ENCODE measurements around the gene SSH2. TPM values are rescaled to one million over a fixed set of nuclear protein-coding genes. Genes with fewer than 3 reads are reported as not detected.

The SSH2 gene
- total and polyA plus RNA-seq, 2 donors (not counting 1 experiment from before 2014, with no cell fraction given) = 51.5 to 183 TPM

DNA sequence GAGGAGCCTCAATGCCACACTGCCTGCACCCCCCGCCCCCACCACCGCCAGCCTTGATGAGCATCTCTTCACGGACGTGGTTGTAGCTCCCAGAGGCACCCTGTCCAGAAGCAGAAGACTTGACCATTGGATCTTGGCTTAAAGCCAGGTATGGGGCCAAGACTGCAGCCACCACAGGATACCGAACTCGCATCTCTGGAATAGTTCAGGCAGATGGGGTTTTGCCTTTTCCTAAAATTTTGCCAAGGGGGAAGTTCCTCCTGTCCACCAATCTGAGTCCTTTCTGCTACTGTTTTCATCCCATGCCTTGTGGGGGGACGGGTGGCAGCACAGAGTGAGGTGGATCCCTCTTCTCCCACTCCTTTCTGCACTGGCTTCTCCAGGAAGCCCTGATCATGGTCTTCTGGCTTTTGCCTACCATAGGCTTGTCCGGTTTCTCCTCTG lies 308.3 kb downstream of the SSH2 start:
- WGBS (ENCODE audit: insufficient coverage) = 92% methylated on average over 7 of the region's 8 CpGs
- no peak for DNase-seq
- intact Hi-C loops (cut with micrococcal nuclease) = loop anchor here (1.0 to 2.0 kb wide), 2 partner anchors 8 to 17 kb away; no protein-coding TSS in a partner anchor
- H3K4me3 Mint-ChIP-seq = peak overlapping the region; percentile 84
- TF ChIP-seq EZH2 (IDR thresholded peaks at IDR 0.05; ENCODE audit: borderline replicate concordance, insufficient read depth, low read depth, low read length, poor library complexity, severe bottlenecking) = no peak
- TF ChIP-seq, protein P1, sequence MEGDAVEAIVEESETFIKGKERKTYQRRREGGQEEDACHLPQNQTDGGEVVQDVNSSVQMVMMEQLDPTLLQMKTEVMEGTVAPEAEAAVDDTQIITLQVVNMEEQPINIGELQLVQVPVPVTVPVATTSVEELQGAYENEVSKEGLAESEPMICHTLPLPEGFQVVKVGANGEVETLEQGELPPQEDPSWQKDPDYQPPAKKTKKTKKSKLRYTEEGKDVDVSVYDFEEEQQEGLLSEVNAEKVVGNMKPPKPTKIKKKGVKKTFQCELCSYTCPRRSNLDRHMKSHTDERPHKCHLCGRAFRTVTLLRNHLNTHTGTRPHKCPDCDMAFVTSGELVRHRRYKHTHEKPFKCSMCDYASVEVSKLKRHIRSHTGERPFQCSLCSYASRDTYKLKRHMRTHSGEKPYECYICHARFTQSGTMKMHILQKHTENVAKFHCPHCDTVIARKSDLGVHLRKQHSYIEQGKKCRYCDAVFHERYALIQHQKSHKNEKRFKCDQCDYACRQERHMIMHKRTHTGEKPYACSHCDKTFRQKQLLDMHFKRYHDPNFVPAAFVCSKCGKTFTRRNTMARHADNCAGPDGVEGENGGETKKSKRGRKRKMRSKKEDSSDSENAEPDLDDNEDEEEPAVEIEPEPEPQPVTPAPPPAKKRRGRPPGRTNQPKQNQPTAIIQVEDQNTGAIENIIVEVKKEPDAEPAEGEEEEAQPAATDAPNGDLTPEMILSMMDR (IDR thresholded peaks at IDR 0.05) = no peak
- peaks cover 34% of the 10 kb centered on the region for H4K20me1 ChIP-seq (ENCODE audit: control insufficient read depth, insufficient read depth, low read length, poor library complexity, severe bottlenecking)
- peaks cover 0 to 14% (median 4%) of the 10 kb centered on the region in 4 experiments for H3K27me3 ChIP-seq (replicated peaks in 1 of 4; ENCODE audit: control extremely low read depth in 1 of 4, control insufficient read depth in 3 of 4, insufficient read depth in 4 of 4, low read length in 3 of 4)
- H3K9me3 Mint-ChIP-seq (ENCODE audit: insufficient read depth) = no peaks in the 10 kb centered on the region
- peaks cover 40% of the 10 kb centered on the region for H3K4me1 Mint-ChIP-seq
- no peak for ATAC-seq (ENCODE audit: low read depth)
- H3K27ac Mint-ChIP-seq = peak overlapping the region; percentile 15
- no peaks in the 10 kb centered on the region for H3K36me3 ChIP-seq (replicated peaks in 1 of 2; ENCODE audit: control extremely low read depth in 1 of 2, control insufficient read depth in 1 of 2, extremely low read depth in 1 of 2, insufficient read depth in 2 of 2, low read length in 1 of 2)
- peaks cover 4% of the 10 kb centered on the region for H3K27me3 Mint-ChIP-seq
- H3K4me1 ChIP-seq (ENCODE audit: control insufficient read depth in 2 of 2, insufficient read depth in 2 of 2, low read length in 2 of 2) = peaks cover 26 to 34% of the 10 kb centered on the region in 2 donors
- H3K9me3 ChIP-seq (ENCODE audit: control extremely low read depth in 1 of 3, control insufficient read depth in 2 of 3, insufficient read depth in 1 of 3, low read length in 2 of 3) = no peaks in the 10 kb centered on the region
- no peak overlapping the region for H2AFZ ChIP-seq (ENCODE audit: insufficient read depth, low read depth, low read length, poor library complexity, severe bottlenecking)
- POLR2A ChIA-PET = no interaction called here
- H3K27ac ChIP-seq (ENCODE audit: low read length in 2 of 2) = no peak overlapping the region
- peak overlapping the region; percentile 71 for H3K9ac ChIP-seq (ENCODE audit: low read length)
- H3K4me2 ChIP-seq (replicated peaks; ENCODE audit: low read depth, low read length, poor library complexity, severe bottlenecking) = peak overlapping the region; percentile 89
- CTCF ChIA-PET = interaction anchor here (1.3 kb wide), 1 partner anchor 31 kb away, joined by 4 read pairs; no protein-coding TSS in a partner anchor
- peak overlapping the region in 3 of 5 experiments; percentile 61 to 73 (median 62) for H3K4me3 ChIP-seq (ENCODE audit: control extremely low read depth in 1 of 5, extremely low read depth in 1 of 5, insufficient read depth in 1 of 5, low read depth in 2 of 5, low read length in 4 of 5)
- H3K79me2 ChIP-seq (ENCODE audit: control insufficient read depth, insufficient read depth, low read length) = peaks cover 6% of the 10 kb centered on the region

DNA sequence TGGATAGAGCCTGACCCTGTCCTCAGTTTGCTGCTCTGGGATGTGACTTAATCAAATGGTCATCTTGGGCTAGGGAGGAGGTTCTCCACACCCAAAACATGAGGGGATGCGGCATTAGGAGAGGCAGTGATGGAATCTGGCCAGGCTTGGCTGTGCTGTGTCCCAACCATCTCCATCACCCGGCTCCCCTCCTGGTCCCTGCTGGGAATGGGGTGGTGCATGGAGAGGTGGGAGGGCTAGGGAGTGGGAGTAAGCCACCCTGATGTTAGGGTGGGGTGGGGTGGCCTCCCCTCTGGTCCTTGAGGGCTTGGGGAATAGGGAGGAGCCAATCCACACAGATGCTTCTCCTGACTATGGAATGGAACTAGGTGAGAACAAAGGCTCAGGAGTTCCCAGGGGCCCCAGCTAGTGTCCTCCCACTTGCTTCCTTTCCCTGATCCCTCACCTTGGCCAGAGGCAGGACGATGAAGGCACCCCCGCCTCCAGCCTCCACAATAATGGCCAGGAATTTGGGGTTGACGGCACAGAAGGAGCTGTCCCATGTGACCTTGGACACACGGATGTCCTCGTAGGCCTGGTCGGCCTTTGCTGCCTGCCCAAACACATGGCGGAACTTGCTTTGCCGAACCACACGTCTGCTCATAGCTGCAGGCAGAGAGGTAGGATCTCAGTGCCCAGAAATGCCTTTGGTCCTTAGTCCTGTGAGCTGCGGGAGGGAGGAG lies 309.1 kb downstream of the SSH2 start:
- Histone ChIP-seq H3K36me3 (replicated peaks in 1 of 2; ENCODE audit: control extremely low read depth in 1 of 2, control insufficient read depth in 1 of 2, extremely low read depth in 1 of 2, insufficient read depth in 2 of 2, low read length in 1 of 2) (no peaks in the 10 kb centered on the region), H3K9ac (ENCODE audit: low read length) (no peak overlapping the region), H3K27ac (ENCODE audit: low read length in 2 of 2) (no peak overlapping the region), H3K4me3 (ENCODE audit: control extremely low read depth in 1 of 5, extremely low read depth in 1 of 5, insufficient read depth in 1 of 5, low read depth in 2 of 5, low read length in 4 of 5) (no peak overlapping the region), H4K20me1 (ENCODE audit: control insufficient read depth, insufficient read depth, low read length, poor library complexity, severe bottlenecking) (peaks cover 35% of the 10 kb centered on the region), H2AFZ (ENCODE audit: insufficient read depth, low read depth, low read length, poor library complexity, severe bottlenecking) (no peak overlapping the region), H3K9me3 (ENCODE audit: control extremely low read depth in 1 of 3, control insufficient read depth in 2 of 3, insufficient read depth in 1 of 3, low read length in 2 of 3) (no peaks in the 10 kb centered on the region), H3K27me3 (replicated peaks in 1 of 4; ENCODE audit: control extremely low read depth in 1 of 4, control insufficient read depth in 3 of 4, insufficient read depth in 4 of 4, low read length in 3 of 4) (peaks cover 0 to 22% (median 7%) of the 10 kb centered on the region in 4 experiments), H3K4me2 (replicated peaks; ENCODE audit: low read depth, low read length, poor library complexity, severe bottlenecking) (no peak overlapping the region), H3K4me1 (ENCODE audit: control insufficient read depth in 2 of 2, insufficient read depth in 2 of 2, low read length in 2 of 2) (peaks cover 34 to 42% of the 10 kb centered on the region in 2 donors), H3K79me2 (ENCODE audit: control insufficient read depth, insufficient read depth, low read length) (peaks cover 6% of the 10 kb centered on the region)
- H3K4me1 Mint-ChIP-seq = peaks cover 47% of the 10 kb centered on the region
- ATAC-seq (ENCODE audit: low read depth) (no peak), DNase-seq (no peak)
- TF ChIP-seq, protein P1 (IDR thresholded peaks at IDR 0.05) = no peak
- no peak for TF ChIP-seq EZH2 (IDR thresholded peaks at IDR 0.05; ENCODE audit: borderline replicate concordance, insufficient read depth, low read depth, low read length, poor library complexity, severe bottlenecking)
- H3K9me3 Mint-ChIP-seq (ENCODE audit: insufficient read depth) = no peaks in the 10 kb centered on the region
- H3K4me3 Mint-ChIP-seq = peak overlapping the region; percentile 84
- H3K27me3 Mint-ChIP-seq = peaks cover 5% of the 10 kb centered on the region
- WGBS (ENCODE audit: insufficient coverage) = 94% methylated on average over 11 of the region's 12 CpGs
- POLR2A ChIA-PET = no interaction called here
- CTCF ChIA-PET = interaction anchor here (1.1 to 2.3 kb wide), 3 partner anchors 14 to 30 kb away, joined by 3 to 7 read pairs (median 4); no protein-coding TSS in a partner anchor
- intact Hi-C loops (cut with micrococcal nuclease) = no loop called here
- H3K27ac Mint-ChIP-seq = no peak overlapping the region

Measured in B cell (primary cell).